Measurements from ENCODE around the gene LYST.

DNA sequence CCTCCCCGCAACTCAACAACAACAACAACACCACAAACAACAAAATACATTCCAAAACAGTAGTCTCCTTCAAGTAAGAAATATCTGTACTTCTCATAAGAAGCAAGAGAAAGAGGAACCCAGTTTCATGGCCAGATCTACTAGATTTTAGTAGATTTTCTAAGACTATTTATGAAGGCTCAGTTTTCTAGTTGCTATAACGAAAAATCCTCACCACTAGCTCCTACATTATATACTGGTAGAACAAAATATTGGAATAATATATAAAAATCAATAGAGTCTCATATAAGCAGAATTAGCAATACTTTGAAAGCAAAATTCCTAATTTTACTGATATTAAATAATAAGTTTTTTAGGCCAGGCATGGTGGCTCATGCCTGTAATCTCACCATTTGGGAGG, 86.9 kb downstream of the LYST start:
- TF ChIP-seq, protein P1, sequence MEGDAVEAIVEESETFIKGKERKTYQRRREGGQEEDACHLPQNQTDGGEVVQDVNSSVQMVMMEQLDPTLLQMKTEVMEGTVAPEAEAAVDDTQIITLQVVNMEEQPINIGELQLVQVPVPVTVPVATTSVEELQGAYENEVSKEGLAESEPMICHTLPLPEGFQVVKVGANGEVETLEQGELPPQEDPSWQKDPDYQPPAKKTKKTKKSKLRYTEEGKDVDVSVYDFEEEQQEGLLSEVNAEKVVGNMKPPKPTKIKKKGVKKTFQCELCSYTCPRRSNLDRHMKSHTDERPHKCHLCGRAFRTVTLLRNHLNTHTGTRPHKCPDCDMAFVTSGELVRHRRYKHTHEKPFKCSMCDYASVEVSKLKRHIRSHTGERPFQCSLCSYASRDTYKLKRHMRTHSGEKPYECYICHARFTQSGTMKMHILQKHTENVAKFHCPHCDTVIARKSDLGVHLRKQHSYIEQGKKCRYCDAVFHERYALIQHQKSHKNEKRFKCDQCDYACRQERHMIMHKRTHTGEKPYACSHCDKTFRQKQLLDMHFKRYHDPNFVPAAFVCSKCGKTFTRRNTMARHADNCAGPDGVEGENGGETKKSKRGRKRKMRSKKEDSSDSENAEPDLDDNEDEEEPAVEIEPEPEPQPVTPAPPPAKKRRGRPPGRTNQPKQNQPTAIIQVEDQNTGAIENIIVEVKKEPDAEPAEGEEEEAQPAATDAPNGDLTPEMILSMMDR (IDR thresholded peaks at IDR 0.05; ENCODE audit: low read length), result no peak
- TF ChIP-seq EZH2 (IDR thresholded peaks at IDR 0.05; ENCODE audit: borderline replicate concordance, low read length), result no peak

Measured in OCI-LY1 (cell line).